ENCODE results near the gene DGKB.

The DGKB gene

GRCh38 chr7:14425559-14425958, 477.0 kb downstream of the DGKB start:
- TF ChIP-seq, protein P1, sequence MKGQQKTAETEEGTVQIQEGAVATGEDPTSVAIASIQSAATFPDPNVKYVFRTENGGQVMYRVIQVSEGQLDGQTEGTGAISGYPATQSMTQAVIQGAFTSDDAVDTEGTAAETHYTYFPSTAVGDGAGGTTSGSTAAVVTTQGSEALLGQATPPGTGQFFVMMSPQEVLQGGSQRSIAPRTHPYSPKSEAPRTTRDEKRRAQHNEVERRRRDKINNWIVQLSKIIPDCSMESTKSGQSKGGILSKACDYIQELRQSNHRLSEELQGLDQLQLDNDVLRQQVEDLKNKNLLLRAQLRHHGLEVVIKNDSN (IDR thresholded peaks at IDR 0.05), result no peak
- no peak for TF ChIP-seq REST (IDR thresholded peaks at IDR 0.05; ENCODE audit: low read depth)
- no peak for TF ChIP-seq EP300 (IDR thresholded peaks at IDR 0.05; ENCODE audit: borderline replicate concordance)
- TF ChIP-seq CEBPB (IDR thresholded peaks at IDR 0.05), result no peak
- TF ChIP-seq NFIC (IDR thresholded peaks at IDR 0.05), result no peak
- no peak for TF ChIP-seq ZBTB7A (IDR thresholded peaks at IDR 0.05; ENCODE audit: low read depth)
- TF ChIP-seq TAF1 (IDR thresholded peaks at IDR 0.05; ENCODE audit: low read depth), result no peak
- no peak for TF ChIP-seq TEAD4 (IDR thresholded peaks at IDR 0.05)
- no peak for TF ChIP-seq TCF12 (IDR thresholded peaks at IDR 0.05; ENCODE audit: low read depth)
- no peak for TF ChIP-seq YY1 (IDR thresholded peaks at IDR 0.05; ENCODE audit: low read depth)

- TF ChIP-seq YY1 (IDR thresholded peaks at IDR 0.05; ENCODE audit: low read depth) (no peak), NFIC (IDR thresholded peaks at IDR 0.05) (no peak), TEAD4 (IDR thresholded peaks at IDR 0.05) (no peak), RAD21 (IDR thresholded peaks at IDR 0.05; ENCODE audit: low read depth) (no peak), CREB1 (IDR thresholded peaks at IDR 0.05; ENCODE audit: low read depth) (no peak), EGR1 (IDR thresholded peaks at IDR 0.05) (no peak), ZBTB7A (IDR thresholded peaks at IDR 0.05; ENCODE audit: low read depth) (no peak)
- TF ChIP-seq, protein P2, sequence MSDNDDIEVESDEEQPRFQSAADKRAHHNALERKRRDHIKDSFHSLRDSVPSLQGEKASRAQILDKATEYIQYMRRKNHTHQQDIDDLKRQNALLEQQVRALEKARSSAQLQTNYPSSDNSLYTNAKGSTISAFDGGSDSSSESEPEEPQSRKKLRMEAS (IDR thresholded peaks at IDR 0.05), result no peak
Observed at GRCh38 chr7:14424675-14425074, 477.9 kb downstream of the DGKB start.

DNA sequence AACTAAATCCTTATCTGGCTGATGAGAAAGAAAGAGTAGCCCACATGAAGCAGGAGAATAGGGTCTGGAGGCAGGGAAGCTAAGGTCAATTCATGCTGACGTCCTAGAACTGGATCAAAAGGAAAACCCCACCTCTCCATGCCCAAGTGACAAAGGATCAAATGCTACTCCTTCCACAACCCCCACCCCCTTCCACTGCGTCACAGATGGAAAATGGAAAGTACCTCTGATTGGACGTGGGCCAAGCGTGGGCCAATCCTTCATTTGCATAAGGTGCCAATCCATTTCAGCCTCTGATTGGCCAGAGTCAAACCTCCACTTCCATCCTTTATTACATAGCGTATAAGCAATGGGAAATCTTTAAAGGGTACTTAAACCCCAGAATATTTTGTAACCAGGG, 481.8 kb downstream of the DGKB start:
- TF ChIP-seq TEAD4 (IDR thresholded peaks at IDR 0.05) (no peak), REST (IDR thresholded peaks at IDR 0.05; ENCODE audit: low read depth) (no peak), EP300 (IDR thresholded peaks at IDR 0.05; ENCODE audit: borderline replicate concordance) (no peak), RAD21 (IDR thresholded peaks at IDR 0.05; ENCODE audit: low read depth) (no peak), ZBTB7A (IDR thresholded peaks at IDR 0.05; ENCODE audit: low read depth) (no peak), YY1 (IDR thresholded peaks at IDR 0.05; ENCODE audit: low read depth) (no peak), FOXM1 (IDR thresholded peaks at IDR 0.05; ENCODE audit: borderline replicate concordance, low read depth) (no peak), TAF1 (IDR thresholded peaks at IDR 0.05; ENCODE audit: low read depth) (no peak), NFIC (IDR thresholded peaks at IDR 0.05) (no peak), CEBPB (IDR thresholded peaks at IDR 0.05) (no peak), TCF12 (IDR thresholded peaks at IDR 0.05; ENCODE audit: low read depth) (no peak)
- TF ChIP-seq, protein P1 (IDR thresholded peaks at IDR 0.05), result no peak
- TF ChIP-seq, protein P2 (IDR thresholded peaks at IDR 0.05), result no peak

DNA sequence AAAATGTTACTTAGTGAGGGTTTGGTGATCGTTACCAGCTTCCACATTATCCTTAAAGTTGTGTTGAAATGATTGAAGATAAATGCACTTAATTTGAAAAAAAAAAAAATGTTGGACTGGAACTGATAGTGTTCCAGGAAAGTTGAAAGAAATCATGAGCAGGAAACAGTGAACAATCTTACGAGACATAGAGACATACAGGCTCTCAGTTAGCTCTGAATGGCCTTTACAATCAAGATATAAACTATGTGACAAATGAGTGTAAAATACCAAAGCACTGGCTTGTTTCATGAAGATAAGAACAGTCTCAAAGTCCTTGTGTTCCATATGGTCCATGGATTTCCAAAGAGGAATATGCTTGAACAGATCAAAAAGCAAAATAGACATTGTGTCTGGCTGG, 483.0 kb downstream of the DGKB start:
- no peak for TF ChIP-seq CEBPB (IDR thresholded peaks at IDR 0.05)
- no peak for TF ChIP-seq FOXM1 (IDR thresholded peaks at IDR 0.05; ENCODE audit: borderline replicate concordance, low read depth)
- TF ChIP-seq NFIC (IDR thresholded peaks at IDR 0.05), result no peak
- no peak for TF ChIP-seq TAF1 (IDR thresholded peaks at IDR 0.05; ENCODE audit: low read depth)
- no peak for TF ChIP-seq RAD21 (IDR thresholded peaks at IDR 0.05; ENCODE audit: low read depth)
- TF ChIP-seq, protein P2 (IDR thresholded peaks at IDR 0.05), result no peak
- no peak for TF ChIP-seq EGR1 (IDR thresholded peaks at IDR 0.05)
- no peak for TF ChIP-seq CREB1 (IDR thresholded peaks at IDR 0.05; ENCODE audit: low read depth)
- TF ChIP-seq EP300 (IDR thresholded peaks at IDR 0.05; ENCODE audit: borderline replicate concordance), result no peak
- TF ChIP-seq YY1 (IDR thresholded peaks at IDR 0.05; ENCODE audit: low read depth), result no peak
- TF ChIP-seq TEAD4 (IDR thresholded peaks at IDR 0.05), result no peak
- no peak for TF ChIP-seq ZBTB7A (IDR thresholded peaks at IDR 0.05; ENCODE audit: low read depth)
- no peak for TF ChIP-seq TCF12 (IDR thresholded peaks at IDR 0.05; ENCODE audit: low read depth)
- TF ChIP-seq, protein P1 (IDR thresholded peaks at IDR 0.05), result no peak
- no peak for TF ChIP-seq REST (IDR thresholded peaks at IDR 0.05; ENCODE audit: low read depth)

Data from Ishikawa (cell line).